ENCODE measurements around the gene RYR1. TPM values are rescaled to one million over a fixed set of nuclear protein-coding genes. Genes with fewer than 3 reads are reported as not detected.
A peak's percentile ranks its signal among the peaks of the same experiment; 100 is the strongest.

RYR1 gene
- total RNA-seq, 4 donors from 2014 or later, result under 0.01 to 6.2 (median 3.5) TPM; not detected in 1

DNA sequence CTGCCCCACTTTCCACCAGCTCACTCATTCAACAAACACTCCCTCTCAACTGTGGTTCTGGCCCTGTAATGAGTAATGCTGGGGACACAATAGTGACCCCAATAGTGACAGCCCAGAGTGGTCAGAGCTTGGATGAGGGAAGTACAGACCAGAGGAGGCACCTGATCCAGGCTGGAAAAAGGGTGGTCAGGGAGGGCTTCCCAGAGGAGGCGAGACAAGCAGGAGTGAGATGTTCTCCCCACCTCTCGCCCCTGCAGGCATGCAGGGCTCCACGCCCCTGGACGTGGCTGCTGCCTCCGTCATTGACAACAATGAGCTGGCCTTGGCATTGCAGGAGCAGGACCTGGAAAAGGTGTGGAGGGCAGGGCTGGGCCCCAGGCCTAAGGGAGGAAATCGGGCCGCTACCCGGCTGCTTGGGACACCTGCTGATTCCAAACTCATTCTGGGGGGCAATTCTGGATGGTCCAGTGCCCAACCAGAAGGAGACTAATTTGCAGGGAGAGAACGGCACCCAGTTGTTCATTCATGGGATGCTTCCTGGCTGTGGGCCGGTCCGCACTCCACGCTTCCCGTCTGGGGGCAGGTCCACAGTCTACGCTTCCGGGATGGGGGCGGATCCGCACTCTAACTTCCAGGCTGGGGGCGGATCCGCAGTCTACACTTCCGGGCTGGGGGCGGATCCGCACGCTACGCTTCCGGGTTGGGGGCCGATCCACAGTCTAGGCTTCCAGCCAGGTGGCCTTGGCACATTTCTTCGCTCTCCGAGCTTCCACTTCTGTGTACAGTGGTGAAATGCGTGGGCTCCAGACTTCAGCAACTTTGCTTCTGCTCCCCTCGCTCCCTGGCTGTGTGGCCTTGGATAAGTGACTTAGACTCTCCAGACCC, 63.4 kb downstream of the RYR1 start:
- no peaks in the 10 kb centered on the region for H3K36me3 ChIP-seq
- no peaks in the 10 kb centered on the region for H3K9me3 ChIP-seq
- H3K4me3 ChIP-seq, result no peak overlapping the region
- H3K27me3 ChIP-seq, result no peaks in the 10 kb centered on the region
- no peaks in the 10 kb centered on the region for H3K4me1 ChIP-seq
- DNase-seq, result peak in 1 of 2 donors; percentile 20
- H3K27ac ChIP-seq, result no peak overlapping the region
- intact Hi-C loops (cut with DNase I; ENCODE audit: low total_unique reads), result no loop called here
- TF ChIP-seq, protein P1, sequence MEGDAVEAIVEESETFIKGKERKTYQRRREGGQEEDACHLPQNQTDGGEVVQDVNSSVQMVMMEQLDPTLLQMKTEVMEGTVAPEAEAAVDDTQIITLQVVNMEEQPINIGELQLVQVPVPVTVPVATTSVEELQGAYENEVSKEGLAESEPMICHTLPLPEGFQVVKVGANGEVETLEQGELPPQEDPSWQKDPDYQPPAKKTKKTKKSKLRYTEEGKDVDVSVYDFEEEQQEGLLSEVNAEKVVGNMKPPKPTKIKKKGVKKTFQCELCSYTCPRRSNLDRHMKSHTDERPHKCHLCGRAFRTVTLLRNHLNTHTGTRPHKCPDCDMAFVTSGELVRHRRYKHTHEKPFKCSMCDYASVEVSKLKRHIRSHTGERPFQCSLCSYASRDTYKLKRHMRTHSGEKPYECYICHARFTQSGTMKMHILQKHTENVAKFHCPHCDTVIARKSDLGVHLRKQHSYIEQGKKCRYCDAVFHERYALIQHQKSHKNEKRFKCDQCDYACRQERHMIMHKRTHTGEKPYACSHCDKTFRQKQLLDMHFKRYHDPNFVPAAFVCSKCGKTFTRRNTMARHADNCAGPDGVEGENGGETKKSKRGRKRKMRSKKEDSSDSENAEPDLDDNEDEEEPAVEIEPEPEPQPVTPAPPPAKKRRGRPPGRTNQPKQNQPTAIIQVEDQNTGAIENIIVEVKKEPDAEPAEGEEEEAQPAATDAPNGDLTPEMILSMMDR (IDR thresholded peaks at IDR 0.05), result no peak
- no peak for TF ChIP-seq POLR2A (IDR thresholded peaks at IDR 0.05)

DNA sequence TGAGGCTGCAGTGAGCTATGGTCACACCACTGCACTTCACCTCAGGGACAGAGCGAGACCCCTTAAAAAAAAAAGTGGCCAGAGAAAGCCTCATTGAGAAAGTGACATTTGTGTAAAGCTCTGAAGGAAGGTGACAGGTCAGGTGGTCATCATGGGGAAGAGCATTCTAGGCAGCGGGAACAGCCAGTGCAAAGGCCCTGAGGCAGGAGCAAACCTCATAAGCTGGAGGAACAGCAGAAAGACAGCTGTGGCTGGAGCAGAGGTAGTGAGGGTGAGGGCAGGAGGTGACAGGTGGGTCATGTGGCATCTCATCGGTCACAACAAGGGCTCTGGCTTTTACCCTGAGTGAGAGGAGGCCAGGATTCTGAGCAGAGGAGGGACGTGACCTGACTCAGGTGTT, 64.4 kb downstream of the RYR1 start:
- Histone ChIP-seq H3K4me3 (no peak overlapping the region), H3K27me3 (no peaks in the 10 kb centered on the region), H3K4me1 (no peaks in the 10 kb centered on the region), H3K36me3 (no peaks in the 10 kb centered on the region), H3K9me3 (no peaks in the 10 kb centered on the region), H3K27ac (no peak overlapping the region)
- intact Hi-C loops (cut with DNase I; ENCODE audit: low total_unique reads), result no loop called here
- DNase-seq, result no peak
- no peak for TF ChIP-seq POLR2A (IDR thresholded peaks at IDR 0.05)

DNA sequence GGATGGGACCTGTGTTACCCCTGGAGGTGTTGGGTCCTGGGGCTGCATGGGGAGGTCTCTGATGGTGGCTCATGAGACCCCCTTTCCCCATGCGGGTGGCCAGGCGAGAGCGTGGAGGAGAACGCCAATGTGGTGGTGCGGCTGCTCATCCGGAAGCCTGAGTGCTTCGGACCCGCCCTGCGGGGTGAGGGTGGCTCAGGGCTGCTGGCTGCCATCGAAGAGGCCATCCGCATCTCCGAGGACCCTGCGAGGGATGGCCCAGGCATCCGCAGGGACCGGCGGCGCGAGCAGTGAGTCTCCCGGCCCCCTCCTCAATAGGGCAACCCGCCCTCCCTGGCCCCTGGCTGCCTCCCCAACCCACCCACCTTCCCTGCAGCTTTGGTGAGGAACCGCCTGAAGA, 66.0 kb downstream of the RYR1 start:
- Histone ChIP-seq H3K36me3 (no peaks in the 10 kb centered on the region), H3K27ac (no peak overlapping the region), H3K4me1 (no peaks in the 10 kb centered on the region), H3K27me3 (no peaks in the 10 kb centered on the region), H3K9me3 (no peaks in the 10 kb centered on the region), H3K4me3 (no peak overlapping the region)
- intact Hi-C loops (cut with DNase I; ENCODE audit: low total_unique reads), result no loop called here
- DNase-seq, result no peak
- no peak for TF ChIP-seq POLR2A (IDR thresholded peaks at IDR 0.05)
- TF ChIP-seq, protein P1 (IDR thresholded peaks at IDR 0.05), result no peak

DNA sequence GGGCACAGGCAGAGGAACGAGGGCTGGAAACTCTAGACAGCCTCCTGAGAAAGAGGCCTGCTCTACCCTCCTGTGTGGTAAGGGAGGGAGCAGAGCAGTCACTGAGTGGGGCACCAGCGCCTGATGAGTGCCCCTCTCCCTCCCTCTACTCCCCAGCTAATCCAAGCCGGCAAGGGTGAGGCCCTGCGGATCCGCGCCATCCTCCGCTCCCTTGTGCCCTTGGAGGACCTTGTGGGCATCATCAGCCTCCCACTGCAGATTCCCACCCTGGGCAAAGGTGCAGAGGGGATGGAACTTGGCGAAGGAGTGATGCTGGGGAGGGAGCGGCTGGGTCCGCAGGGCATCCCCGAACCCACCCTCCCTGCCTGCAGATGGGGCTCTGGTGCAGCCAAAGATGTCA, 67.0 kb downstream of the RYR1 start:
- no peak for TF ChIP-seq POLR2A (IDR thresholded peaks at IDR 0.05)
- TF ChIP-seq, protein P1 (IDR thresholded peaks at IDR 0.05), result no peak
- intact Hi-C loops (cut with DNase I; ENCODE audit: low total_unique reads), result no loop called here
- no peak for DNase-seq
- Histone ChIP-seq H3K27ac (no peak overlapping the region), H3K27me3 (no peaks in the 10 kb centered on the region), H3K4me1 (no peaks in the 10 kb centered on the region), H3K9me3 (no peaks in the 10 kb centered on the region), H3K4me3 (no peak overlapping the region), H3K36me3 (no peaks in the 10 kb centered on the region)

DNA sequence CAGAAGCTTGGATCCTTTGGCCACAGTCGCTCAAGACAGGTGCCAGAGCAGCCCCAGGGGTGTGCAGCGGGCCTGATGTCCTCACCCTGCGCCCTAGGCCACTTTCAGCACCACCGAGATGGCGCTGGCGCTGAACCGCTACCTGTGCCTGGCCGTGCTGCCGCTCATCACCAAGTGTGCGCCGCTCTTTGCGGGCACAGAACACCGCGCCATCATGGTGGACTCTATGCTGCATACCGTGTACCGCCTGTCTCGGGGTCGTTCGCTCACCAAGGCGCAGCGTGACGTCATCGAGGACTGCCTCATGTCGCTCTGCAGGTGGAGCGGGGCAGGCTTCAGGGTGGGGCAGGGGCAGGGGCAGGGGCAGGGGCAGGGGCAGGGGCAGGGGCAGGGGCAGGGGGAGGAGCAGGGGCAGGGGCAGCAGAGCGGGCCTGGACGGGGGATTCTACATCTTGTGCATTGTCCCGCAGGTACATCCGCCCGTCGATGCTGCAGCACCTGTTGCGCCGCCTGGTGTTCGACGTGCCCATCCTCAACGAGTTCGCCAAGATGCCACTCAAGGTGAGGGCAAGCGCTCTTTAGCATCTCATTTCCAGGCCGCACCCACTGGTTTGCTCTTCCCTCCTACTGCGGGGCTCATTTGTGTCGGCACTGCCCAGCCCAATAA, 69.1 kb downstream of the RYR1 start:
- intact Hi-C loops (cut with DNase I; ENCODE audit: low total_unique reads), result no loop called here
- H3K9me3 ChIP-seq, result no peaks in the 10 kb centered on the region
- no peaks in the 10 kb centered on the region for H3K27me3 ChIP-seq
- no peaks in the 10 kb centered on the region for H3K4me1 ChIP-seq
- no peaks in the 10 kb centered on the region for H3K36me3 ChIP-seq
- DNase-seq, result no peak
- no peak overlapping the region for H3K4me3 ChIP-seq
- TF ChIP-seq, protein P1 (IDR thresholded peaks at IDR 0.05), result no peak
- no peak for TF ChIP-seq POLR2A (IDR thresholded peaks at IDR 0.05)
- H3K27ac ChIP-seq, result no peak overlapping the region
